Measurements from ENCODE around the gene NAV2.

Gene NAV2

GRCh38 chr11:19869946-19870589 lies 157.4 kb downstream of the NAV2 start:
- no peak for ATAC-seq
- TF ChIP-seq RARB (CRISPR knock-in tag; IDR thresholded peaks at IDR 0.05) (no peak), ISL1 (CRISPR knock-in tag; IDR thresholded peaks at IDR 0.05) (no peak), ESRRG (CRISPR knock-in tag; IDR thresholded peaks at IDR 0.05) (no peak), GLIS3 (CRISPR knock-in tag; IDR thresholded peaks at IDR 0.05) (no peak), ZNF565 (CRISPR knock-in tag; conservative IDR thresholded peaks at IDR 0.05; ENCODE audit: low read depth) (no peak), TOX (CRISPR knock-in tag; IDR thresholded peaks at IDR 0.05; ENCODE audit: borderline replicate concordance) (no peak), ZNF8 (CRISPR knock-in tag; IDR thresholded peaks at IDR 0.05) (no peak)
- TF ChIP-seq, protein P1, sequence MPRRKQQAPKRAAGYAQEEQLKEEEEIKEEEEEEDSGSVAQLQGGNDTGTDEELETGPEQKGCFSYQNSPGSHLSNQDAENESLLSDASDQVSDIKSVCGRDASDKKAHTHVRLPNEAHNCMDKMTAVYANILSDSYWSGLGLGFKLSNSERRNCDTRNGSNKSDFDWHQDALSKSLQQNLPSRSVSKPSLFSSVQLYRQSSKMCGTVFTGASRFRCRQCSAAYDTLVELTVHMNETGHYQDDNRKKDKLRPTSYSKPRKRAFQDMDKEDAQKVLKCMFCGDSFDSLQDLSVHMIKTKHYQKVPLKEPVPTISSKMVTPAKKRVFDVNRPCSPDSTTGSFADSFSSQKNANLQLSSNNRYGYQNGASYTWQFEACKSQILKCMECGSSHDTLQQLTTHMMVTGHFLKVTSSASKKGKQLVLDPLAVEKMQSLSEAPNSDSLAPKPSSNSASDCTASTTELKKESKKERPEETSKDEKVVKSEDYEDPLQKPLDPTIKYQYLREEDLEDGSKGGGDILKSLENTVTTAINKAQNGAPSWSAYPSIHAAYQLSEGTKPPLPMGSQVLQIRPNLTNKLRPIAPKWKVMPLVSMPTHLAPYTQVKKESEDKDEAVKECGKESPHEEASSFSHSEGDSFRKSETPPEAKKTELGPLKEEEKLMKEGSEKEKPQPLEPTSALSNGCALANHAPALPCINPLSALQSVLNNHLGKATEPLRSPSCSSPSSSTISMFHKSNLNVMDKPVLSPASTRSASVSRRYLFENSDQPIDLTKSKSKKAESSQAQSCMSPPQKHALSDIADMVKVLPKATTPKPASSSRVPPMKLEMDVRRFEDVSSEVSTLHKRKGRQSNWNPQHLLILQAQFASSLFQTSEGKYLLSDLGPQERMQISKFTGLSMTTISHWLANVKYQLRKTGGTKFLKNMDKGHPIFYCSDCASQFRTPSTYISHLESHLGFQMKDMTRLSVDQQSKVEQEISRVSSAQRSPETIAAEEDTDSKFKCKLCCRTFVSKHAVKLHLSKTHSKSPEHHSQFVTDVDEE (CRISPR knock-in tag; IDR thresholded peaks at IDR 0.05) = no peak

DNA sequence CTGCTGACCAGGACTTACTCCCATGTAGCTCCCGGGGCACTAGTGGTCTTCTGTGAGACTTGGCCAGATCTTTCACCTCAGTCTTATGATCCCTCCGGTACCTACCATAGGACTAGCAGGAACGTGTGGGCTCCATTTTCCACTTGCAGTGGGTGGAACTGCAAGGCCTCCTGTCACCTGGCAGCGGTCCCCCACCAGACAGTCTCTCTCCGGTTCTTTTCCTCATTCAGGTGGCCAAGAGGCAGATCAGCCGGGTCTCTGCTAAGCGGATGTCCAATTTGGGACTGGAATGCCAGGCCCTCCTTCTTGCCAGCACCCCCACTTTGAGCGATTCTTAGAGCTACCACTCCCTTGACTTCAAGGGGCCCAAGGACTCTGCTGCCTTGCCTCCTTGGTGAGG lies 158.9 kb downstream of the NAV2 start:
- no peak for TF ChIP-seq SNAI2 (CRISPR knock-in tag; IDR thresholded peaks at IDR 0.05)
- TF ChIP-seq, protein P1 (CRISPR knock-in tag; IDR thresholded peaks at IDR 0.05) = no peak
- TF ChIP-seq POU6F1 (CRISPR knock-in tag; IDR thresholded peaks at IDR 0.05; ENCODE audit: borderline replicate concordance, low read depth) = no peak
- TF ChIP-seq ARNTL (CRISPR knock-in tag; IDR thresholded peaks at IDR 0.05; ENCODE audit: borderline replicate concordance, low read depth) = no peak
- no peak for ATAC-seq

GRCh38 chr11:19872512-19873145 lies 160.0 kb downstream of the NAV2 start:
- ATAC-seq = no peak
- TF ChIP-seq, protein P1 (CRISPR knock-in tag; IDR thresholded peaks at IDR 0.05) = no peak
- no peak for TF ChIP-seq SNAI2 (CRISPR knock-in tag; IDR thresholded peaks at IDR 0.05)
- TF ChIP-seq BACH2 (CRISPR knock-in tag; IDR thresholded peaks at IDR 0.05; ENCODE audit: borderline replicate concordance) = no peak
- TF ChIP-seq, protein P2, sequence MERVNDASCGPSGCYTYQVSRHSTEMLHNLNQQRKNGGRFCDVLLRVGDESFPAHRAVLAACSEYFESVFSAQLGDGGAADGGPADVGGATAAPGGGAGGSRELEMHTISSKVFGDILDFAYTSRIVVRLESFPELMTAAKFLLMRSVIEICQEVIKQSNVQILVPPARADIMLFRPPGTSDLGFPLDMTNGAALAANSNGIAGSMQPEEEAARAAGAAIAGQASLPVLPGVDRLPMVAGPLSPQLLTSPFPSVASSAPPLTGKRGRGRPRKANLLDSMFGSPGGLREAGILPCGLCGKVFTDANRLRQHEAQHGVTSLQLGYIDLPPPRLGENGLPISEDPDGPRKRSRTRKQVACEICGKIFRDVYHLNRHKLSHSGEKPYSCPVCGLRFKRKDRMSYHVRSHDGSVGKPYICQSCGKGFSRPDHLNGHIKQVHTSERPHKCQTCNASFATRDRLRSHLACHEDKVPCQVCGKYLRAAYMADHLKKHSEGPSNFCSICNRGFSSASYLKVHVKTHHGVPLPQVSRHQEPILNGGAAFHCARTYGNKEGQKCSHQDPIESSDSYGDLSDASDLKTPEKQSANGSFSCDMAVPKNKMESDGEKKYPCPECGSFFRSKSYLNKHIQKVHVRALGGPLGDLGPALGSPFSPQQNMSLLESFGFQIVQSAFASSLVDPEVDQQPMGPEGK (CRISPR knock-in tag; IDR thresholded peaks at IDR 0.05; ENCODE audit: borderline replicate concordance) = no peak
- TF ChIP-seq POU6F1 (CRISPR knock-in tag; IDR thresholded peaks at IDR 0.05; ENCODE audit: borderline replicate concordance, low read depth) = no peak
- no peak for TF ChIP-seq RARB (CRISPR knock-in tag; IDR thresholded peaks at IDR 0.05)
- TF ChIP-seq CSDC2 (CRISPR knock-in tag; IDR thresholded peaks at IDR 0.05) = no peak
- TF ChIP-seq OSR1 (CRISPR knock-in tag; IDR thresholded peaks at IDR 0.05) = no peak
- no peak for TF ChIP-seq ARNTL (CRISPR knock-in tag; IDR thresholded peaks at IDR 0.05; ENCODE audit: borderline replicate concordance, low read depth)
- no peak for TF ChIP-seq TOX (CRISPR knock-in tag; IDR thresholded peaks at IDR 0.05; ENCODE audit: borderline replicate concordance)
- no peak for TF ChIP-seq ISL1 (CRISPR knock-in tag; IDR thresholded peaks at IDR 0.05)
- no peak for TF ChIP-seq ZNF8 (CRISPR knock-in tag; IDR thresholded peaks at IDR 0.05)
- no peak for TF ChIP-seq ESRRG (CRISPR knock-in tag; IDR thresholded peaks at IDR 0.05)

Measured in SK-N-SH treated with all-trans-retinoic acid at 6 μM for 48 hours (cell line).